GM18867 (cell line): ENCODE results near the gene EGFL6.

Experiments used
- ATAC-seq: cut with Tn5 transposase; IDR thresholded peaks from one replicate; pipeline ENCODE4 v1.9.1; 2021; ENCODE audit warnings: mild to moderate bottlenecking, moderate library complexity; ENCODE audit not compliant: unreplicated experiment

EGFL6 gene, protein sequence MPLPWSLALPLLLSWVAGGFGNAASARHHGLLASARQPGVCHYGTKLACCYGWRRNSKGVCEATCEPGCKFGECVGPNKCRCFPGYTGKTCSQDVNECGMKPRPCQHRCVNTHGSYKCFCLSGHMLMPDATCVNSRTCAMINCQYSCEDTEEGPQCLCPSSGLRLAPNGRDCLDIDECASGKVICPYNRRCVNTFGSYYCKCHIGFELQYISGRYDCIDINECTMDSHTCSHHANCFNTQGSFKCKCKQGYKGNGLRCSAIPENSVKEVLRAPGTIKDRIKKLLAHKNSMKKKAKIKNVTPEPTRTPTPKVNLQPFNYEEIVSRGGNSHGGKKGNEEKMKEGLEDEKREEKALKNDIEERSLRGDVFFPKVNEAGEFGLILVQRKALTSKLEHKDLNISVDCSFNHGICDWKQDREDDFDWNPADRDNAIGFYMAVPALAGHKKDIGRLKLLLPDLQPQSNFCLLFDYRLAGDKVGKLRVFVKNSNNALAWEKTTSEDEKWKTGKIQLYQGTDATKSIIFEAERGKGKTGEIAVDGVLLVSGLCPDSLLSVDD

DNA sequence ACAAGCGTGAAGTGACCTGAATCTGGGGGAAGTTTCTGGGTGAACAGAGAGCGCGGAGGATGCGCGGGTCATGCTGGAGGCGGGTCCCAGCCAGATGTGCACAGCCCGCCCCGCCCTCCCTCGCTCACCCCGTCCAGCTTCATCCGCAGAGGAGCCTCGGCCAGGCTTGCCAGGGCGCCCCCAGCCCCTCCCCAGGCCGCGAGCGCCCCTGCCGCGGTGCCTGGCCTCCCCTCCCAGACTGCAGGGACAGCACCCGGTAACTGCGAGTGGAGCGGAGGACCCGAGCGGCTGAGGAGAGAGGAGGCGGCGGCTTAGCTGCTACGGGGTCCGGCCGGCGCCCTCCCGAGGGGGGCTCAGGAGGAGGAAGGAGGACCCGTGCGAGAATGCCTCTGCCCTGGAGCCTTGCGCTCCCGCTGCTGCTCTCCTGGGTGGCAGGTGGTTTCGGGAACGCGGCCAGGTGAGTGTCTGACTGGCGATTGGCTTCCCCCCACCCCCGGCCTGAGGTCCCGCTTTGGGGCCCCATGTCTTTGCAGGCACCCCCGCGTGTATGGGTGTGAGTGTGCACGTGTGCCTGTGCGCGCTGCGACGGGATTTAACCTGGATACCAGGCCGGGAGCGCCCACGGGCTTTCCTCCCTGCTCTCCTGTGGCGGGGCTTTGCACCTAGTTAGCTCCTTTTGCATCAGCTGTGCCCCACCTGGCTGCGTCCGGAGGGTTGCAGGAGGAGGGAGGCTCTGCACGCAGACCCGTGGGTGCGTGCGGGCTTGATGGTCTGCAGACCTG is at the start of gene EGFL6:
EGFL6 (plus strand) TSS at position 123 of the 782 bp plus-strand sequence; CDS start at position 384, 261 bp downstream.
- no peak for ATAC-seq

DNA sequence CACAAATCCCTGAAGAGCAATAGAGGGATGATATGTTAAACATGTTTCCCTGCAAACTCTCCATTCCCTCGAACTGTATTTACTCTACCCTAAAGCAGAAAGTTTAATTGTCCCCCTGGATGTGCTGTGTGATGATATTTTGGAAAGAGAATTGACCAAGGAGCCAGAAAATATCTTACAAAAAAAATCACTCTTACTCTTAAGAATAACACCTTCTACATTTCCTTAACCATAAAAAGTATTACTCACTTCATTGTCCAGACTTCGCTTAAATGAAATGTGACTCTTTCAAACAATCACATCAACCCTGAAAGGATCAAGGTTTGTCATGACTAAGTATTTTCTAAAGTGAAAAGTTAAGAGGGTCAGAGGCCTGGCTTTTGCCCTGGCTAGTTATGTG is 49.0 kb upstream of the EGFL6 start:
- no peak for ATAC-seq

DNA sequence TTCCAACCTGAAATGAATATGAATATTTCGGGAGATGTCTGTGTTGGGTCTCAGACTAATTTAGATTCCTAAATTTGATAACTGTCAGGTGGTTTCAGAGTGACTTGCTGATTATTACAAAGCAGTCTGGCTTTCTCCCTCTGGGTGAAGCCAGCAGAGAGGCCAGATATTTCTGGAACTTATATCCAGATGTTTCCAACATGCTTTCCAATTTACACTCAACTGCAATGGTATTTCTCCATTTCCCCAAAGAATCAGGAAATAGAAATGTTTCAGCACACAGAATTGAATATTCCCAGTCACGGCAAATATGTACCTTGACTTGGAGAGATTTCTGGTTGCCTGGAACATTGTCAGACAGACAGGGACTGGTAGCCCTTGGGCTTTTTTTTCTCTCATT is 48.5 kb upstream of the EGFL6 start:
- ATAC-seq: no peak

DNA sequence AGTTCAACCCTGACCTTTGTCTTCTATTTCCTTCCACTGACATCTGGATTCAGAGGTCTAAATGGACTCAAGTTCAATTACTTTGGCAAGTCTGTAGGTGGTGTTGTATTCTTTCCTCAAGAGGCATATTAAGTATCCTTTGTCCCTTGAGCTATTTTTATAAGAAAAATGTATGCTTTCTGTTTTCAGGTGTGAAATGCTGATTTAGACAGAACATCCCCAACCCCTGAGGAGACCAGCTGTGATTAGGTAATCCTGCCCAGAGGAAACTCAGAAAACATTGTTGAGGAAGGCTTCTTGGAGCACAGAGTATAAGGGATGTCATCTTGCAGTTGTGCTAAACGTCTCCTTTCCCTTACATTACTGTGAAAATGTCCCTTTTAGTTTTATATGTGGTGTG is 46.6 kb upstream of the EGFL6 start:
- ATAC-seq: no peak

DNA sequence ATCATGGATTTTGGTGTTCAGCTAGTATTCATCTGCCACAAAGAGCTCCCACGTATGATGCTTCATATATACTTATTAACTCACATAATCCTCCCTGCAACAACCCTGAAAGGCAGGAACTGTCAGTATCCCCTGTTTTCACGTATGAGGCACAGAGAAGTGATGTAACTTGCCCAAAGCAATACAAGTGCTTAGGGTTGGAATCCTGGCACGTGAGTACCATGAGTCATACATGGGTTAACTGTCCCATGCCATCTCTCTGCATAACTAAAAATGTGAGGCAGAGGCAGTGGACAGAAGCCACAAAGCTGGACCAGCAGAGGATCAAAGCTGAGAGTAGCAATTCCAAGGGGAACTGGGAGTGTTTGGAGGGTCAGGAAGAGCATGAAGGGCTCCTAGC is 35.7 kb upstream of the EGFL6 start:
- no peak for ATAC-seq

DNA sequence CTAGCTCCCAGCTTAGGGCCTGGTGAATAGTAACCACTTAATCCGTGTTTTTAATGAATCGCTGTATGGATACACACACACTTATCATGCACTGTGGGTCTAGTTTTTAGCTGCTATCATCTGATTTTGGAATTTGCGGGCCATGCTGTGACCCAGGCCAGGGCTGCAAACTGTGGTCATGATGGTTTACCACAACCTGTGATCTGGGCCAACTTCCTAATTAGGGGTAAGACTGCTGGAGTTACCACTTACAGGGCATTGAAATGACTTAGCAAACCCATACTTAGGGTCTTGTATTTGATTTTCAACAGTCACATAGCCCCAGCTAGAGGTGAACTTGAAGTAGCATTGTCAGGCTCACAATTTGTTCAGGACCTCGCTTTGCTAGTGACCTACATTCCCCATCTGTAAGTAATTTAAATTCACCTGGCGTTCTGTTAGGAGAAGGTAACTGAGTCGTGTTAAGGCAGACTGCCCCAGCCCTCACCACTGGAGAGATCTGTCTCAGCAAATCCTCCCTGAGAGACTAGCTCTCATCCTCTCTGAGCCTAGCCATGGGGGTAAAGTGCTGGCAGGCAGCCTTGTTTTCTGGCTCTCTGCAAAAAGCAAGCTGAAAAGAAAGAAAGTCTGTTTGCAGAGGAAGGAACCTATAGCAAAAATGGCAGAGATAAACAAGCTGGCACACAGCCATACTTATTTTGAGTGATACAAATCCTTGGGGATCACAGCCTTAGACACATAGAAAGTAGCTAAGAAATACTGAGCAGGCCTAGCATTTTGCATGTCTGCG is 33.8 kb upstream of the EGFL6 start:
- ATAC-seq: no peak

DNA sequence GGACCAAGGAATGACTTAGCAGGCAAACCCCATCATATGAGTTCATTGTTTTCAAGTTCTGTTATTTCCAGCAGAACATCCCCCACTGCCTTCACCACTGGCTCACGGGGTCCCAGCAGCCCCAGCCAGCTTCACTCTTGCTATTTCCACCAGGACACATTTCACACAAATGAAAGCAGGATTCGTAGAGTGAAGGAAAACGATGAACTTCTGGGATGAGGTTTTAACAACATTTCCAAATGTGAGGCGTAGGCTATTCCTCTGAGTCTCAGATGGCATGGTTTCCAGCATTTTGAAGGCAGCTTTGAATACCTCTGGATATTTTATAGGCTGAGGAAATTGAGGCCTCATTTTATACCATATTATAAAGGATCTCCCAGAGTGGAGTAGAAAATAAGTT is 32.9 kb upstream of the EGFL6 start:
- ATAC-seq: no peak

DNA sequence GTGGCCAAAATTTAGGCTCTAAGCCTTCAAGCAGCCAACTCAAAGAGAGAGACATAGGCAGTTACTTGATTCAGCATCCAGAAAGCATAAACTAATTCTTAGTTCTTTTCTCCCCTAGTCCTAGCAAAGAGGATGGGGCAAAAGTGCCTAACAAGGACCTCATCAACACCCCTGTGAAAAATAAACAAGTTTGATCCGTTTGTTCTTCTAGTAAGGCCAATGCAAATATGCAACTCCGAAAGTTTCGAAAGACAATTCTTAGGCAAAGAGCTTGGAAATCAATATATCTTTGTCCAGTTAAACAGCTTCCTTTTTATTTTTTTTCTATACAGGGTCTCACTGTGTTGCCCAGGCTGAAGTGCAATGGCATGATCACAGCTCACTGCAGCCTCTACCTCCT is 31.0 kb upstream of the EGFL6 start:
- ATAC-seq: no peak

DNA sequence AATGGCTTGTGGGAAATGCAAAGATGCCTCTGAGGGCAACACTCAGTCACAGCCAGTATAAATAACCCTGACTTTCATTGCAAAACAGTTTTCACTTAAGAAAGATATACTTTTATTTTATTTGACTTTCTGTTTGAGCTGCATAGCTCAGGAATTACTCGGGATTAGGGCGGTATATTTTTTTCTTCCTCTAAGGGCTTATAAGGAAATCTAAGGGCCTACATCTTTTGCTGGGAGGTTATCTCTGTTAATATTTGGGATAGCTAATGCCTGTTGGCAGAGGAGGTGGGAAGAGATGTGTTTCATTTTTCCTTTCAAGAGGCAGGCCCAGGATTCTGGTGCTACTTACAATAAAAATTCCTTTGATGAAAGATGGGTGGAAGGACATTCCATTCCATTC is 28.8 kb upstream of the EGFL6 start:
- ATAC-seq: no peak

DNA sequence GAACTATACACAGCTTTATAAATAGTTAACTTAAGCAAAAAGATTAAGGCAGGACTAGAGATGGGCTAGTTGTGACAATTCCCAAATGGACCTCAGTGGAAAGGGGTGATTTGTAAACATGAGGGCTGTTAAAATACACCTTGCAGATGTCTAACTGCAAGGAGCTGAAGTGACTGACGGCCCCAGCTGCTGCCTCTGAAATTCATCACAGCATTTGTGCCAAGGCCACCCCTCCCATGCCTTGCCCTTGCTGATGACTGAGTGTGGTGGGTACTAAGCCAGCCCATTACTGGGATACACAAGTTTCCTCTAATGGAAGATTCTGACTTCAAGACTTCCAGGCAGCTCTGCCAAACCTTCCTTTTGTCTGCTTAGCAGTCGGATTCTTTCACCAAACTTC is 23.7 kb upstream of the EGFL6 start:
- no peak for ATAC-seq

DNA sequence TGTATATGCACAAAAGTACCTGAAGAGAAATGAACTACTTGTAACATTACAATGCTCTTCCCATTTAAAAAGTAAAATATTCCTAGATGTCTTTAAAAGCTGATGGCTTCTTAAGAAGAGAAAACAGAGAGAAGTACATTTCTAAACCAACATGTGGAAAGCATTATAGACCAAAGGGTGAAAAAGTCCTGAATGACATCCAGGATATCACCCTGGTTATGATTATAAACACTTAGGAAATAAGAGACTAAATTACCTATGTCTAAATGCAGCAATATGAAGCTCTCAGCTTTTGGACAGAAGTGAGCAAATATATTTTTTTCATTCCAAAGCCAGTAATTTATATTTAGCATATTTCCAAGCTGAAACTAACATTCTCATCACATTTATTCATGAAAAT is 21.7 kb upstream of the EGFL6 start:
- no peak for ATAC-seq

DNA sequence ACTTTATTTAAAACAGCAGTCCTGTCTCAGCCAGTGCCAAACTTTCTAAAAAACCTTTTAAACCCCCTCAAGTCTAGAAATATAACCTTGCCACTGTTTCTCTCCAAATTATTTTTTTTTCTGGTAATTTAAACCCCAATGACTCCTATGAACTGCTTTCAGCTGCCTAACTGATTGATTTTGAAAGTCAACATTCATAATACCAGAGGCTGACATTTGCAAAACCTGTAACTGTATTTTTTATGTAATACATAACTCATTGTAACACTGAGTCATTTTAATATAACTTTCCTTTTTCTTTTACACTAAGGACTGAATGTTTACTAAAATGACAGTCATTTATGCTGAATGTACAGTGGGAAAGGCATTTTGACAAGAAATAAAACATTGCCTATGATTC is 19.1 kb upstream of the EGFL6 start:
- no peak for ATAC-seq

DNA sequence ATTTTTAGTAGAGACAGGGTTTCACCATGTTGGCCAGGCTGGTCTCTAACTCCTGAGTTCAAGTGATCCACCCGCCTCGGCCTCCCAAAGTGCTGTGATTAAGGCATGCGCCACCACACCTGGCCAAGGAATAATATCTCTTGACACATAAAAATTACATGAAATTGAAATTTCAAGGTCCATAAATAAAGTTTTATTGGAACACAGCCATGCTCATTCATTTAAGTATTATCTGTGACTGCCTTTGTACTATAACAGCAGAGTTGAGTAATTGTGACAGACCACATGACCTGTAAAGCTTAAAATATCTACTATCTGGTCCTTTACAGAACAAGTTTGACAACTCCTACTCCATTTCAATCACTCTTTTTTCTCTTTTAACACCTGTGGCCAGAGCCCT is 17.8 kb upstream of the EGFL6 start:
- no peak for ATAC-seq

DNA sequence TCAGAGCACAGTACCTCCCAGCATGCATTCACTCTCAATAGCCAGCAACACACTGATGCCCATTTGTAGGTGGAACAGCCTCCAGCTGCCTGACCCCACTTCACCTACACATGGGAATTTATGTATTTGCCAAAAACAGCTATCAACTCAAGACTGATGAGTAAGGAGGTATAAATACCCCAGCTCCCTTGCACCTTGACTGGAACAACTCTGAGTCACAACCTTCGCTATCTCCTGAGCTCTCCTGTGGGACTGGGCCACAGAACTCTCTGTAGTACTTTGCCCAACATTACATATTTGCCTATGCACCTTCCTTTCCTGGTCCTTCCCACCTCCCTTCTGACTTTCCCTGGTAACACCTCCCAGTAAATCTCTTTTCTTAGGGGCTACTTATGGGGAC is 16.5 kb upstream of the EGFL6 start:
- ATAC-seq: no peak

DNA sequence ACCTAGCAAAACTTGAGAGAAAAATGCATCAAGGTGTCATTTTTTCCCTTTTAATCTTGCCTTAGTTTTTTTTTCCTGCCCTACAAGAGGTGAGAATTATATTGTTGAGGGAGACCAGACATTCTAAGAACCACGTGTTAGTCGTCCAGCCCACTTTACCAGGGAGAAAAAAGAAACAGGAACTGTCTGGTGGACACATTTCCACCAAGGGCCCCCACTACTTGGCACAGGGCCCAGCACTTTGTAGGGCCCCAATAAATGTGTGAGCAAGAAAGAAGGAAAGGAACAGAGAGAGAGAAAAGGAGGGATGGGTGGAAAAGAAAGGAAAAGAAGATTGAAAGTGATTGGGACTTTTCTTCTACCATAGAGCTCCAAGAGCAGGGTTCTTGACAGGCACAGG is 3.9 kb upstream of the EGFL6 start:
- no peak for ATAC-seq

DNA sequence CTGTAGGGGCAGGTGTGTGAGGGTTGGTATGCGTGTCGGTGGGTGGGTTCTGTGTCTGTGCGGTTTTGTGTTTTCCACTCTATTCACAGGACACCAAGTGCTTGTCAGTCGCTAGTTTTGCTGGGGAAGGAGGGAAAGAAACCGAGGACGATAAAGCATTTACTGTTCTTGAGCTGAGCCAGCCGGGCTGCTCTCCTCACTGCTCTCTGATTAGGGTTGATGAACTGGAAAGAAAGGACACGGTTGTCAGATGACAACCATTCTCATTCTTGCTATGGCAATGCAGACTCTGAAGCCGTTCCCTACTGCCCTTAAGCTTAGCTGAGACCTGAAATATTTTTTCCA is 832 bp downstream of the EGFL6 start:
- ATAC-seq: no peak

DNA sequence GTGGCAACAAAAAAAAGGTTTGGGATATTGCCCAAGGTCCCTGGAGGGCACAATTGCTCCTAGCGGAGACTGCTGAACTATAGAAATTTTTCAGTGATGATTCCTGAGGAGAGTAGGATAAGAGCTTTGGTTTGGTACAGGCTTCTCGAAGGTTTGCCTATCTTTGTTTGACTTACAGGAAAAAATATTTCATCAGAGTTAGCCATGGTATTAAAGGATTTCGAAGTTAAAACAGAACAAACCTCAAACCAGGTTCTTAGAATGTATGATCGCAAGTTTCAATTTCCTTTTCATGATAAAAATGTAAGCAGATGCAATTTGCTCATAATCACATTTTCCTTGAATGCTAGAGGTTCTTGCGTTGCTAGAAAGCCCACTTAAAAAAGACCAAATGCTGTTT is 1.7 kb downstream of the EGFL6 start:
- ATAC-seq: no peak

DNA sequence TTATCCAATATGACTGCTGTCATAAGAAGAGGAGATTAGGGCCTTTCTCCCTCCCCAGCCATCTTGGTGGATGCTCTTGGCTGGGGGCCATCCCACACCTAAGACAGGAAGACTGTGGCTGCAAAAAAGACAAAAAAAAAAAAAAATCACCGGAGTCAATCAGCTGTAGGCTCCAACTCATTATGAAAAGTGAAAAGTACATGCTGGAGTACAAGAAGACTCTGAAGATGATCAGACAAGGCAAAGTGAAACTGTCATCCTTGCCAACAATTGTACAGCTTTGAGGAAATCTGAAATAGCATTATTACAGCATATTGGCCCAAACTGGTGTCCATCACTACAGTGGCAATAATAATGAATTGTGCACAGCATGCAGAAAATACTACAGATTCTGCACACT is 5.2 kb downstream of the EGFL6 start:
- no peak for ATAC-seq

DNA sequence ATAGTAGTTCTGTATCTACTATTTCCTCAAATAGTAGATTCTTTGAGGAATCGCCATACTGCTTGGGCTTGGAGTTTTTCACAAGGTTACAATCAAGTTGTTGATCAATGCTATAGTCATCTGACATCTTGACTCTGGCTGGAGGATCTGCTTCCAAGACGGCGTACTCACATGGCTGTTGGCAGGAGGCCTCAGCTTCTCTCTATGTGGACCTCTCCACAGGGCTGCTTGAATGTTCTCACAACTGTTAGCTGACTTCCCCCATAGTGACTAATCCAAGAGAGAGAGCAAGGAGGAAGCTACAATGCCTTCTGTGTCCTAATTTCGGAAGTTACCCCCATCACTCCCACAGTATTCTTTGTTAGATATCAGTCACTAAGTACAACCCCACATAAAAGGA is 10.3 kb downstream of the EGFL6 start:
- no peak for ATAC-seq

DNA sequence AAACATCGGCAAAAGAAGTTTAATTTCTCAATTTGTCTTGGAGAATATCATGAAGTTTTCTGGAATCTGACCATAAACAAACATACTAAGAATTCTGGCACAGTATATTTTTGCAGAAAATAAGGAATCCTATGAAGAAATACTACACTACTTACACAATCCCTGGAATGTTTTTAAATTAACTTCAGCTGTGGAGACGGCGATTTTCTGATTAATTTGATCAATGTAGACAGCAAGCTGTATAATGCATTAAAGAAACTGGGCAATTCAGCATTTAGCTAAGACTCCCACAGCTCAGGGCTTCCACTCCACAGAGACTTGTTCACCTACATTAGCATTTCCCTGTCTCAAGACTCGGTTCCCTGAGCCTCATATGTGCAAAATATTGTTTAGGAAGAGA is 12.2 kb downstream of the EGFL6 start:
- no peak for ATAC-seq

DNA sequence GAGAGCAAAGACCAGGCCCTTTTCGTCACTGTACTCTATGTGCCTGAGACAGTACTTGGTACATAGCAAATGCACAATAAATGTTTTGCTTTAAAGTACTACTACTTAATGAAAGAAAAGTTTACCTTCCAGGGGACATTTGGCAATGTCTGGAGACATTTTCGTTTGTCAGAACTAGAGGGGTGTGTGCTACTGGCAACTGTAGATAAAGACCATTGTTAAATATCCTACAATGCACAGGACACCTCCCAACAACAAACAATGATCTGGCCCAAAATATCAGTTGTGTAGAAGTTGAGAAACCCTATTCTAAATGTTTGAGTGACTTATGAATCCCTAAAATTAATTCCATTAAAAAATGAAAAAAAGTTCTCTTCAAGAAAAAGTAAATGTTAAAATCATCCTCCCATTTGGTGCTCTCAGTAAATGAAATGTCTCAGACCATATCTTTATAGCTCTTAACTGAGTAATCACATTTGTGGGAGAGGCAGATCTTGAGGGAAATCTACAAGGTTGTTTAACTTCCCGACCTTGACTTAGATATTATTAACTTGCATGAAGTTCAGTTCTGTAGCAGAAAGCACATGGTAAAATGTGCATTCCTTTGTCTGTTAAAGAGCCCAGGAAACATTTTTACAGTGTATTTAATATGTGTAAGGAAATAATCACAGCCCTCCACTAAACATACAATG is 18.5 kb downstream of the EGFL6 start:
- ATAC-seq: no peak
